Left cardiac atrium (tissue), 4 donors: ENCODE measurements around the gene SUMF1. TPM values are rescaled to one million over a fixed set of nuclear protein-coding genes. Genes with fewer than 3 reads are reported as not detected.

Source experiments
- ATAC-seq, 2 donors: fragments of 200-7000 bp; cut with Tn5 transposase; one replicate each; pipeline ENCODE4 v1.9.1; 2020; ENCODE audit warnings: mild to moderate bottlenecking in 2 of 2, moderate library complexity in 2 of 2
- DNase-seq: peaks from one replicate; pipeline ENCODE4 v3.0.0-alpha.2; 2020
- intact Hi-C, 2 donors: fragments of 100-400 bp; cut with DNase I; formaldehyde crosslinking; loops; one replicate each; pipeline versions ENCODE4 v1.14.1 to v1.15.1; 2022 to 2023
- total RNA-seq, 2 donors: library from RNA; stranded (reverse); fragmentation: NEBNext Ultra II Directional; extraction: Animal tissue kit (Norgen Biotek cat#: 25700); gene quantifications; one replicate each; pipeline ENCODE4 v1.2.1, GENCODE V29; 2021
- donor health status: DM: no; HTN: yes; CAD: no.
- donor health status: DM: no; HTN: yes; CAD: no; lungs with severe emphysema.
- donor health status: DM: yes; HTN: yes; CAD: no.
- donor health status: Dilated cardiomyopathy.

Gene SUMF1
- total RNA-seq, 2 donors from 2014 or later = 12.0 to 13.0 TPM

DNA sequence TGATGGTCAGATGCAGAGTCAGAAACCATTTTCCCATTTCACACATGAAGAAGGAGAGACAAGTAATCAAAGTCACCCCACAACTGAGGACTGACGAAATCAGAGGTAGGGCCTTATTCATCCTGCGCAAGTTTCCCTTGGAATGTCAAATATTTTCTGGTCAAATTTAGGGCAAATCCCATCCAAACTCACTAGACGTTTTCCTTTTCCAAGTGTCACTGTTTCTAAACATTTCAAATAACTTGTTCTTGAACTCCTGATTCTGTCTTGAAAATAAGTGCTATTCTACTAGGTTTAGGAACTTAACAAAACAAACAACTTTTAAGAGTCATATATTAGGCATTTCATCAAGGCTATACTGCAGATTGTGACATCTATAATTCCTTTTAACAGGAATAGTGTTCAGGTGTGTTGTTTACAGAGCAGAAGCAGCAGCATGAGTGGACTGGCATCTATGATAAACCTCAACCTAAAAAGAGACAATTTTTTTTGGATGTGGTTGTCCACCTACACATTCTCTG is 40.7 kb downstream of the SUMF1 start:
- ATAC-seq = no peak
- DNase-seq = no peak
- intact Hi-C loops = no loop called here

- ATAC-seq (no peak), DNase-seq (no peak)
- intact Hi-C loops = no loop called here
Measured at GRCh38 chr3:4425707-4426106, 41.4 kb downstream of the SUMF1 start.

DNA sequence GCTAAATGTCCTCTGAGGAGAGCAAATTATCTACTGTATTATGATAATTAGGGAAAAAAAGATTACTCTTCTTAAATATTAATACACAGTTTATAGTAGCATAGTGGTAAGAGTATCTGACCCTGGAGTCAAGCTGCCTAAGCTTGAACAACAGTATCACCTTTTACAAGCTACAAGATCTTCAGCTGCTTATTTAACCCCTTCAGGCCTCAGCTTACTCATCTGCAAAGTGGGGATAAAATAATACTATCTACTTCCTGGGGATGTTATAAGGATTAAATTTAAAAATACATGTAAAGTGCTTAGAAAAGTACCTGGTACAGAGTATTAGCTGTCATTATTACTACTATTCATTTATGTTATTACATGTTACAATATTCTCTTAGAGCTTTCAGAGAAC is 42.0 kb downstream of the SUMF1 start:
- DNase-seq (no peak), ATAC-seq (no peak)
- intact Hi-C loops = no loop called here

GRCh38 chr3:4421121-4421520 is 45.9 kb downstream of the SUMF1 start:
- ATAC-seq (peak in 1 of 2 donors; percentile 43), DNase-seq (no peak)
- intact Hi-C loops = no loop called here

GRCh38 chr3:4419920-4420319 is 47.1 kb downstream of the SUMF1 start:
- intact Hi-C loops = no loop called here
- ATAC-seq (no peak), DNase-seq (no peak)

GRCh38 chr3:4419386-4419785 is 47.7 kb downstream of the SUMF1 start:
- DNase-seq (no peak), ATAC-seq (no peak)
- intact Hi-C loops = no loop called here

DNA sequence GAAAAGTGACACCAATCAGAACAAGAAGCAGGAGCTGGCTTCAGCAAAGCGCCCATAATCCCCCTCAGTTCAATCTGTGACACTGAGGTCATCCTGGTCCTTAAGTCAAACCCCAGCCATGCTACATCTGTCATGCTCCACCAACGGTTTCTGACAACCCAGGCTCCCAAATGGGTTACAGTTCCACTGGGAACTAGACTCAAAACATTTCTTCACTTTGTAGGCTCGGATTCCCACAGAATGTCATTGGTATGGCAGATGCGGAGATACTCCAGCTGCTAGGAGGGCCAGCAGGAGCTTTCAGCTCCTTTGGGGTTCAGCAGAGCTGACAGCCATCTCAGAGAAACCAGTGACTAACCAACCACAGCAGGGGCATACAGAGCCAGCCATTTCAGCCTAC is 48.9 kb downstream of the SUMF1 start:
- DNase-seq (no peak), ATAC-seq (peak in 1 of 2 donors; percentile 58)
- intact Hi-C loops = no loop called here

GRCh38 chr3:4417449-4417848 is 49.6 kb downstream of the SUMF1 start:
- intact Hi-C loops = no loop called here
- DNase-seq (no peak), ATAC-seq (peak; percentile 43 to 50)

GRCh38 chr3:4416961-4417360 is 50.1 kb downstream of the SUMF1 start:
- peak; percentile 35 to 80 for ATAC-seq
- DNase-seq = no peak
- intact Hi-C loops = no loop called here

GRCh38 chr3:4416427-4416945 is 50.6 kb downstream of the SUMF1 start:
- DNase-seq = no peak
- no peak for ATAC-seq
- intact Hi-C loops = no loop called here

- intact Hi-C loops = no loop called here
- ATAC-seq (no peak), DNase-seq (no peak)
Measured at GRCh38 chr3:4413467-4413866, 53.6 kb downstream of the SUMF1 start.

DNA sequence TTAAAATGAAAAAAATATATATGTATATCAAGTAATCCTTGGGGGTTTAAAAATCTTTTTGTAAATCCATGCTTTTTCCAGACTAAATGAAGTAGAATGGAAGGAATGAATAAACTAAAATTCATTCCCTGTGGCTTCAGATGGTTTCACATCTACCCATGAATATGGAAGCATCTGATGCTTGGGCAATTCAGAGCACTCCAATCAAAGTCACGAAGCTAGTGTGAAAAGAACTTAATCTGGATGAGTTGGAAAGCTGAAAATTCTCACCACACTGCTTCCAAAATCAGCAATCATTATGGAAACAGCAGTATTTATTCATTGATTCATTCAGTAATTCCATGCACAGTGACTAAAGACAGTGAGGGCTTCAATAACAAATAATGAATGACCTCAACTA is 55.2 kb downstream of the SUMF1 start:
- ATAC-seq = no peak
- intact Hi-C loops = no loop called here

DNA sequence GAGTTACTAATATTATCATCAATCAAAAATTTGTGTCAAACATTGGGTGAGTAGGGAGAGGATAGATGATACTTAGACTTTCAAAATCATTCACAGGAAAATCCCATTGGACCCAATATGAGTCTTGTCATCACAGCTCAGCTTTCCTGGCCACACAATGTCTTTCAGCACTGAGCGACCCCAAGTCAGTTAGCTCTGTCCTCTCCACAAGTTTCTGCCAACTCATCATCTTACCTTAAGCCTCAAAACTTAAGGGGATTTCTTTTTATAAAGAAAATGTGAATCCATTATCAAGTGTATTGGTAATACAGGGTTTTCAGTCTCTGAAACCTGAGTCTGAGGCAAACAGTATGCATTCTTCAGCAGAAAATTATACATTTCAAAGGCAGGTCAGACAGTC is 55.8 kb downstream of the SUMF1 start:
- no peak for ATAC-seq
- intact Hi-C loops = no loop called here
- no peak for DNase-seq

More for the DNA sequence above, 55.2 kb downstream of the SUMF1 start:
- no peak for DNase-seq

DNA sequence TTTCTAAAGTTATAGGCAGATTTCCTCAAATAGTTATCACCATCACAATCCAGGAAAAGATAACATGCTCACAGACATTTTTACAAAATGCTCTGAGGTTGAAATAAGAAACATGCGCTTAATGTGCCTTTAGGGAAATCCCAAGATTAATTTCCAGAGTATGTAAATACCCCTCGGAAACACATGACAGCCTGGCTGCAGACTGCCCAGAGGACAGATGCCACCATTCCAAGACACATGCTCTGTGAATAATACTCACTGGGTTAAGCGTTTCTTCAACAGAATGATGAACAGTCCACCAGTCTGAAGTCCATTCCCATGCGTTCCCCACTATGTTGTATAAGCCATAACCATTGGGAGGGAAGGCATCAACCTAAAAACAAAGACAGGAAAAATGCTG is 56.5 kb downstream of the SUMF1 start:
- ATAC-seq = no peak
- DNase-seq = no peak
- intact Hi-C loops = no loop called here

- ATAC-seq (no peak), DNase-seq (no peak)
- intact Hi-C loops = no loop called here
Measured at GRCh38 chr3:4409971-4410573, 57.0 kb downstream of the SUMF1 start.

DNA sequence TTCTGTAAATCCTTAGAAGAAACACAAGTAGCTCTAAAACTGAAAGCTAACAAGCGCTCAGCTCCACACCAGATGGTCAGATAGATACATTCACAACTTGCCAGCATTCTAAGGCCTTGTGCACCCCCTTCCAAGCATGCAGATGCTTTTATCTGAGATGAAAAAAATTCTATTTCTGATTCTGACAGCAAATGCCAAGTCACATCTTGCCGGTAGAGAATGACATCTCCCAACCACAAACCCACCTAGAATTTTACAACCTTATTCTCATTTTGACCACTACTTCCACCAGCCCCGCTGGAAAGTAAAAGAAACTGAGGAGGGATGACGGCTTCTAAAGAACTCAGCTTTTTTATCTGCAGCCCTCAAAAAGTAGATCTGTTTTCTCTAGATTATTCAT is 57.7 kb downstream of the SUMF1 start:
- ATAC-seq (no peak), DNase-seq (no peak)
- intact Hi-C loops = no loop called here

DNA sequence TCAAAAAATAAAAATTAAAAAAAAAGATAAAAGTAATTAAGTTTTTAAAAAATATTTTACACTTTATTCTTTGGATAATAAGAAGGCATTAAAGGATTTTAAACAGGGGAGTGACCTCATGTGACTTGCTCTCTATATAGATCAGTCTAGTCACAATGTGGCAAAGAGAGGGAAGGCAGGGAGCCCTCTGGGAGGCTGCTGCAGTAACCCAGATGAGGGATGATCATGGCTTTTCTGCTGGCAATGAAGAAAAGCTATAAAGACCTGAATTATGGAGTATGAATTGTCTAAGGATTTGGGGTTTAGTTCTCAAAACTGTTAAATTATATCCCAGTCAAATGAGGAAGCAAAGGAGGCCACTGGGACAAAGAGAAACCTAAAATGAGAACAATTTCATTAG is 58.1 kb downstream of the SUMF1 start:
- ATAC-seq (no peak), DNase-seq (no peak)
- intact Hi-C loops = no loop called here

- DNase-seq = no peak
- no peak for ATAC-seq
- intact Hi-C loops = no loop called here
Measured at GRCh38 chr3:4407941-4408340, 59.1 kb downstream of the SUMF1 start.

- DNase-seq = no peak
- intact Hi-C loops = no loop called here
- ATAC-seq = no peak
Measured at GRCh38 chr3:4406746-4407568, 60.1 kb downstream of the SUMF1 start.

- ATAC-seq = no peak
- no peak for DNase-seq
- intact Hi-C loops = no loop called here
Measured at GRCh38 chr3:4404881-4405280, 62.2 kb downstream of the SUMF1 start.

- DNase-seq (no peak), ATAC-seq (no peak)
- intact Hi-C loops = no loop called here
Measured at GRCh38 chr3:4401441-4401840, 65.6 kb downstream of the SUMF1 start.
